GM18520 (cell line): ENCODE data around the gene UBE2E2.
A peak's percentile ranks its signal among the peaks of the same experiment; 100 is the strongest.
"Not testable (repeated sequence)": the region's sequence is repeated elsewhere in the genome, so short reads cannot be mapped to it uniquely, and the experiment has no call there.

Experiments used
- ATAC-seq: cut with Tn5 transposase; IDR thresholded peaks from one replicate; pipeline ENCODE4 v1.9.1; 2021; ENCODE audit not compliant: unreplicated experiment

Gene UBE2E2

GRCh38 chr3:23202921-23203707 lies at the start of gene UBE2E2:
Gene UBE2E2, plus strand, starts transcription at chr3:23203327.
- ATAC-seq: peak; percentile 54

DNA sequence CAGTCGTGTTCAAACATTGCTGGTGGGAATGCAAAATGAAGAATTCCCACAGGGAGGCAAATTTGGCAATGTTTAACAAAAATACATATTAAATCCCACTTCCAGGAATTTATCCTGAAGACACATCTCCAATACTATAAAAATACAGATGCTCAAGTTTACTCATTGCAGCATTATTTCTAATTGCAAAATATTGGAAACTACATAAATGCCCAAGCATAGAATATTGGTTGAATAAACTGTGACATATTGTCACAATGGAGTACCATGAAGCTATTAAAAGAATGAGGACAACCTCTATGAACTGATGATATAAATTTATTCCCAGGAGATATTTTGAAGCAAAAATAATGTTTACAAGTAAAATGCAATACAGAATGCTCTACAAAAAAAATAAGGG lies 49.7 kb upstream of the UBE2E2 start:
- no peak for ATAC-seq

GRCh38 chr3:23157331-23157730 lies 45.8 kb upstream of the UBE2E2 start:
- ATAC-seq: no peak

- no peak for ATAC-seq
These were observed 43.2 kb upstream of the UBE2E2 start for GRCh38 chr3:23159929-23160328.

DNA sequence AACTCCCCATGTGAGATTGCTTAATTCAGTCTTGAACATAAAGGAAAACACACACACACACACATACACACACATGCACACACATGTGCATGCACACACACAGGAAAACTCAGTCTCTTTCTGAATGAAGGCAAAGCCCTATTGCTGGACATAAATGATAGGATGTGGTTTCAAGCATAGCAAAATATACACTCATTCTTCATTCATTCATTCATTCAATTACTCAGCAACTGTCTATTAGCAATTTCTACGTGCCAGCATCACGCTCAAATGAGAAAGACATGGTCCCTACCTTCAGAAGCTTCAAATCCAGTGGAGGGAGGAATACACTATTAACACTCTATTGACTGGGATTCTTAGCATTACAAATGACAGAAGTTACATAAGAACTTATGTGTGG lies 41.8 kb upstream of the UBE2E2 start:
- no peak for ATAC-seq

- peak; percentile 67 for ATAC-seq
These were observed 41.1 kb upstream of the UBE2E2 start for GRCh38 chr3:23161896-23162570.

DNA sequence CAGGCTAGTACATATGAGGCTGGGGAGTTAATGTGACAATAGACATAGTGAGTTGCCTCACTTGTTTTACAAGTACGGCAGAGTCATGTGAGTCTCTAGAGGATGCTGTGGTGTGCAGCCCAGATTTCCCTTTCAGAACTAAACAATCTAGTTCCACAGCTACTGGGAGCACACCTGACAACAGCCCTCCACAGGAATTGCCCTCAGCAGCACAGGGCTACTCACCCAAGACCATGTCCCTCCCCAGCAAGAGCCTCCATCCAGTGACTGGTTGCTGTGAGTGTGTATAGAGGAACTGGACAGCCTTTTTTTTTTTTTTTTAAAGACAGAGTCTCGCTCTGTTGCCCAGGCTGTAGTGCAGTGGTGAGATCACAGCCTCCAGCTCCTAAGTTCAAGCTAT lies 40.2 kb upstream of the UBE2E2 start:
- no peak for ATAC-seq

GRCh38 chr3:23164746-23165145 lies 38.4 kb upstream of the UBE2E2 start:
- ATAC-seq: no peak

DNA sequence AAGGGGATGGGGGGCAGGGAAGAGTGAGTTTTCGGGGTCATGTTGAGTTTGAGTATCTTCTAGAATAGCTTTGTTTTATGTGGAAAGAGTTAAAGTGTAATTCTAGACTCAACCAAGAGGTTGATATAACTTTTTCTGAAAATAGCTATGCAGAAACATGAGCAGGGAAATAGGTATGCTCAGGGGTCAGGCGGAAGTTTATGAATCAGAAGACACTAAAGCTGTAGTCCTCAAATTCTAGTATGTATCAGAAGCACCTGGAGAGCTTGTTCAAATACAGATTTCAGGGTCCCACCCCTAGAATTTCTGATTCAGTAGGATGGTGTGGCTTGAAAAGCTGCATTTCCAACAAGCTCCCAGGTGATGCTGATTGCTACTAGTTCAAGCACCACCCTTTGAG lies 37.6 kb upstream of the UBE2E2 start:
- ATAC-seq: no peak

DNA sequence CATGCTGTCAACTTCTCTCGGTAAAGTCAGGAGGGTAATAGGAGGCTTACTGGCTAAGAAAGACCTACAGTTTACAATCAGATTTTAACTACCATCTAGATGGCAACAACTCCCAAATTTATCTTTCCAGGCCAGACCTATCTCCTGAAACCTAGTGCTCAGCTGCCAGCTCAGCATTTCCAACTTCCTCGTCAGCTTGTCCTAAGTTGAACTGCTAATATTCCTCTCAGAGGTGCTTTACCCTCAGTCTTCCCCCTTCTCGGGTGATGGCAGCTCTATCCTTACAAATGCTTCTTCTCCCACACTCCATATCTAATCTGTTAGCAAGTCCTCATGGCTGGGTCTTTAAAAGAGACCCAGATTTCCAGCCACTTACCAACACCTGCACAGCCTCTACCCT lies 36.9 kb upstream of the UBE2E2 start:
- no peak for ATAC-seq

DNA sequence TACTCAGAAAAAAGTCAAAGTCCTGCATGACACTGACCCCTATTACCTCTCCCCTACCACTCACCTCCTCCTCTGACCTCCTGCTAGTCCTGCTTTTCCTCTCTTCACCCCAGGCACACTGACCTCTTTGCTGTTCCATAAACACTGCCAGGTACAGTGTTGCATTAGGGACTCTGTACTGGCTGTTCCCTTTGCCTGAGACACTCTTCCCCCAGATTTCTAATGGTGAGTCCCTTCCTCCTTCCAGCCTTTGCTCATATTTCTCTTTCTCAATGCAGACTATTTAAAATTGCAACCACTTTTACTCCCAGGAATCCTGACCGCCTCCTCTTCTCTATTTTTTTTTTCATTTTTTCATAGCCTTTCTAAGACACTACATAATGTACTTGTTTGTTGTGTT lies 36.3 kb upstream of the UBE2E2 start:
- no peak for ATAC-seq

DNA sequence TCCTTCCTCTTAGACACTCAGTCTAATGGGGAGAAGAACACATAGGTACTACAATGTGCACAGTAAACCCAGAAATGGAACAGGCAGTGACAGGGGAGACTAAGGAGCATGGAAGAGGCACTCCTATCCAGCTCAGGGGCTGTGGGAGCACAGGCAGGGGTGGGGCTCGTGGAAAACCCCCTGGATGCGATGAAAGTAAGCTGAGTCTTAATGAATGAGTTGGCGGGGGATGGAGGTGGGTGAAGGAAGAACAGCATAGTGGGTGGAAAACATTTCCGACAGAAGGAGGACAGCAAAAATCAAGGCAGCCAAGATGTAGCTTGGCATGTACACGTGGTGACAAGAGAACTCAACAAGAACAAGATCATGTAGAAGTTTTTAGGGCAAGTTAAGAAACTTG lies 33.6 kb upstream of the UBE2E2 start:
- no peak for ATAC-seq

DNA sequence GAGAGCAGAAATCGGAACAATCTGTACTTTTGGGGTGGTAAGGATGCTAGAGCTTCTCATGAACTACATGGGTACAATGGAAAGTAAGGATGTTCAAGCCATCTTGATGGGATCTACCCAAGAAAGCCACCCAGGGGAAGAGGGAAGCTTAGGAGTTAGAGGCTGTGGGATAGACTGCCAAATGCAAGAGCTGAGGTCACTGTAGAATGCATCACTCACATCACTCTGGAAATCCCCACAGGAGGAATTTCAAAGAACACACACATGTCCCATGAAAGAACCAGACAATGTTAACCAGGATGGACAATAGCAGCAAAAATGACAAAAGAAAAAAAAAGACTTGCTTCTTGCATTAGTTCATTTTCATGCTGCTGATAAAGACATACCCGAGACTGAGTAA lies 32.8 kb upstream of the UBE2E2 start:
- no peak for ATAC-seq

- ATAC-seq: no peak
These were observed 31.1 kb upstream of the UBE2E2 start for GRCh38 chr3:23172059-23172458.

DNA sequence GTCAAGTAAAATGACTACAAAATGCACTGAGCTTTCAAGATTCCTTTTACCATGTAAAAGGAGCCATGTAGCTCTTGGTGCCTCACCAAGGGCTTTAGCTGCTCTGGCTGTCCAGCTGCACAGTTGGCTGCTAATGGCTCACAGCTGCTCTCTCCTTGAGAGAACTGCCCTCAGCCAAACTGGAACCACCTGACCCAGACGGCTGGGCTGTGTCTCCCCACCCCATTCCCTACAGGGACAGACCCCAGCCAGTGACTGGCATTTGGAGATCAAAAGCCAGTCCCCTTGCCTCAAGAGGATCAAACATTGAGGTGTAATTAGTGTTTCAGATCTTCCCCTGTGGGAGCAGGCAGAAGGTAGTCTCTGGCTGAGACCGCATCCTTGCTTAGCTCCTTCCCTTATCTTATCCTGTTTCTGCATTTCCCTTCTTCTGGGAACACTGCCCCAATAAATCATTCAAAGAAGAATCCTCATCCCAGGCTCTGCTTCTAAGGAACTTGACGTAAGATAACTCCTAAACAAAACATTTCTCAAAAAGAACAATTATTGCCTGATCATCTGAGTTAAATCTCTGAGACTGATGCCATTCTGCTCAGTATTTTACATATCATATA lies 28.6 kb upstream of the UBE2E2 start:
- ATAC-seq: no peak

GRCh38 chr3:23175341-23176083 lies 27.6 kb upstream of the UBE2E2 start:
- ATAC-seq: no peak

DNA sequence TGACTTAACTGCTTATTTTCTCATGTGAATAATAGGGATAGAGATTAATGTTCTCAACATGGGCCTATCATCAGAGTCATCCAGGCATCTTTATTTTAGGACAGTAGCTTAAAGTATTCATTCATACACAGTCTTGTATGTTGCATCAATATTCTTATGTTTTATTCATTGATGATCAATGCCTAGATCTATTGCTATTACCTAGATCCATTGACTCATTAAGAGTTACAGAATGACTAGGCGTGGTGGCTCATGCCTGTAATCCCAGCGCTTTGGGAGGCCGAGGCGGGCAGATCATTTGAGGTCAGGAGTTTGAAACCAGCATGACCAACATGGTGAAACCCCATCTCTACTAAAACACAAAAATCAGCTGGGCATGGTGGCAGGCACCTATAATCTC lies 26.3 kb upstream of the UBE2E2 start:
- not testable (repeated sequence) for ATAC-seq

DNA sequence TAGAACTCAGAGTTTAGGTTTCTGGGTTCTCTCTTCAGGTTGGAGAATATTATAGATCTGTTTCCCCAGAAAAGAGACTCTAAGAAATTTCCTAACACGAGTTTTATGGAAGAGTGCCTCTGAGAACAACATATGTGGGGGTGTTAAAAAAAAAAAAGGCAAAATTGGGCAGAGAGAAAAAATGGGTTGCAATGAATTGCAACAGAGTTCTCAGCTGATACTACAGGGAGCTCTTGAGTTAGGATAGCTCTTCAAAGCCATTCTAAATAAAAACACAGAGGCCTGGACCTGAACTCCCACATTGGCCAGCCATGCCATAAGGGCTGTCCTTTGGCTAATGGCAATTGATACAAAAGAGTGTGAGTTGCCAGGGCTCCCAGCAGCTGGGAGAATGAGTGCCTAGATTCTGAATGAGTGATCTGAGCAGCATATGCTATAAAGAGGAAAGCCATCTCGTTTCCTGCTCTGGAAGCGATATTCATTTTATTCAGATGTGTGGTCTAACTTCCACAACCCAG lies 20.1 kb upstream of the UBE2E2 start:
- ATAC-seq: no peak

GRCh38 chr3:23183731-23184130 lies 19.4 kb upstream of the UBE2E2 start:
- no peak for ATAC-seq

DNA sequence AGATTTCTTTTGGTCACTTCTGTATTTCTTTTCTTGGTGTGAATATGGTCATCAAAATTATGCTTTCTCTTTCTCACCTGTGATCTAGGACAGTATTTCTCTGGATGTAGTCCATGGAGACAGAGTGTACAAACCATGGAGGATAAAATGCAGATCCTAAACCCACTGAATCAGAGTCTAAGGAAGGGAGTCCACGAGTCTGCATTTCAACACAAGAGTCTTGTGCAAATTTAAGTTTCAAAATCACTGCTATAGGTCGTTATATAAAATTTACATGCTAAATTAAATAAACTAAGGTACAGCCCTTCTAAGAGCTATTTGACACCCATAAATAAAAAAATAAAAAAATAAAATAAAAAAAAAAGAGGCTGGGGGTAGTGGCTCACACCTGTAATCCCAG lies 17.3 kb upstream of the UBE2E2 start:
- no peak for ATAC-seq

- ATAC-seq: no peak
These were observed 13.9 kb upstream of the UBE2E2 start for GRCh38 chr3:23189187-23189586.
